ENCODE measurements around the gene PIRT.

GRCh38 chr17:10803830-10804475 lies 33.9 kb downstream of the PIRT start, which contains the start of gene TMEM238L:
- TF ChIP-seq CTCF (conservative IDR thresholded peaks at IDR 0.05; ENCODE audit: low read length) (no peak), EZH2phosphoT487 (IDR thresholded peaks at IDR 0.05; ENCODE audit: borderline replicate concordance) (no peak)

Measured in Loucy (cell line).